Activated CD4-positive, alpha-beta T cell treated with anti-CD3 and anti-CD28 coated beads, Interleukin-2, amount 10 ng/mL, durations not matched to agents 7 days and 5 days (primary cell): ENCODE data around the gene GPR153. TPM values are rescaled to one million over a fixed set of nuclear protein-coding genes. Genes with fewer than 3 reads are reported as not detected.

Experiments used
- CTCF ChIA-PET: fragments of 350-600 bp; sonication (Branson Sonifier 250); formaldehyde crosslinking; loops from one replicate; lab custom pipeline; 2021; ENCODE audit warnings: antibody characterized with exemption; lab: Charles Lee
- POLR2A ChIA-PET: fragments of 350-600 bp; sonication (Branson Sonifier 250); formaldehyde crosslinking; loops from one replicate; lab custom pipeline; 2021; ENCODE audit warnings: antibody characterized with exemption; lab: Charles Lee
- DNase-seq: peaks from one replicate; pipeline ENCODE4 v3.0.0-alpha.2; 2020
- H3K27ac Mint-ChIP-seq: one replicate; pipeline ENCODE4 v1.8.0; 2021; ENCODE audit warnings: mild to moderate bottlenecking, moderate library complexity, mixed read lengths
- H3K27me3 Mint-ChIP-seq: one replicate; pipeline ENCODE4 v1.8.0; 2021; ENCODE audit warnings: mixed read lengths
- H3K36me3 Mint-ChIP-seq: one replicate; pipeline ENCODE4 v1.8.0; 2021; ENCODE audit warnings: low read depth, mixed read lengths
- H3K4me1 Mint-ChIP-seq: one replicate; pipeline ENCODE4 v1.8.0; 2021; ENCODE audit warnings: mixed read lengths
- H3K4me3 Mint-ChIP-seq: one replicate; pipeline ENCODE4 v1.8.0; 2021; ENCODE audit warnings: mild to moderate bottlenecking, moderate library complexity, mixed read lengths
- H3K9me3 Mint-ChIP-seq: one replicate; pipeline ENCODE4 v1.8.0; 2021; ENCODE audit warnings: mixed read lengths
- total RNA-seq, 2 experiments: library from RNA; stranded (reverse); gene quantifications; one replicate each; pipeline ENCODE4 v1.2.3, GENCODE V29; 2021

The GPR153 gene
- total RNA-seq, 2 experiments from 2014 or later = 0.85 to 0.99 TPM

- no peaks in the 10 kb centered on the region for H3K9me3 Mint-ChIP-seq
- no peak overlapping the region for H3K4me3 Mint-ChIP-seq
- ChIA-PET POLR2A (no interaction called here), CTCF (interaction anchor here (0.8 to 5.2 kb wide), 4 partner anchors 8 to 203 kb away, joined by 3 to 43 read pairs (median 13); partner anchors contain the start of gene ICMT)
- peaks cover 50% of the 10 kb centered on the region for H3K27me3 Mint-ChIP-seq
- H3K36me3 Mint-ChIP-seq = no peaks in the 10 kb centered on the region
- peaks cover 15% of the 10 kb centered on the region for H3K4me1 Mint-ChIP-seq
- no peak for DNase-seq
- H3K27ac Mint-ChIP-seq = no peak overlapping the region
Observed at GRCh38 chr1:6248932-6249738, 11.8 kb downstream of the GPR153 start.

DNA sequence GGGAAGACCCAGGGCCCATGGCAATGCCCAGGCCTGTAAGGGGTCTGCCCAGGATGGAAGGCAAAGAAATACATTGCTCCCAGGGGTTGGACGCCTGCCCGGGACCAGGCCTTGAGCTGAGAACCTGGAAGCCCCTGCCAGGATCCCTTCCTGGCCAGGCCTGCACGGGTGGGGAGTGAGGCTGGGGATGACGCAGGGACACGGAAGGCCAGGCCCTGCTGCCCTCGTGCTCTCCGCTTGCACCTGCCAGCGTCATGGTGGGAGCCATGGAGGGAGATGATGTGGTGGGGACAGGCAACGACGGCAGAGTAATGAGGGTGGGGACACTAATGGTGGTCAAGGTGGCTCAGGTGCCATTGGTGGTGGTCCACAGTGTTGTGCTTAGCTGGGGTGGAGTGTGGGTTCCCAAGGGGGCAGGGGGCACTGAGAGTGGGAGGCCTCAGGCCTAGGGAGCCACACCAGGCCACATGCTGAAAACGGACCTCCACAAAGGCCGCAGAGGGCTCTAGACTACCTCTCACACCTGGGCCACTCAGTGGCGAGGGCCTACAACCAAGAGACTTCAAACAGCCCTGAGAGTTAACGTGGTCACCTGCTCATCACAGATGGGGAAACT is 12.6 kb downstream of the GPR153 start:
- POLR2A ChIA-PET = no interaction called here
- H3K27ac Mint-ChIP-seq = no peak overlapping the region
- peaks cover 59% of the 10 kb centered on the region for H3K27me3 Mint-ChIP-seq

GRCh38 chr1:6247651-6248050 is 13.2 kb downstream of the GPR153 start:
- DNase-seq = no peak
- Mint-ChIP-seq H3K9me3 (no peaks in the 10 kb centered on the region), H3K4me3 (no peak overlapping the region), H3K4me1 (peaks cover 15% of the 10 kb centered on the region), H3K27me3 (peaks cover 61% of the 10 kb centered on the region), H3K27ac (no peak overlapping the region), H3K36me3 (no peaks in the 10 kb centered on the region)
- ChIA-PET POLR2A (no interaction called here), CTCF (interaction anchor here (0.7 to 5.2 kb wide), 16 partner anchors 11 to 243 kb away, joined by 3 to 43 read pairs (median 6); partner anchors contain the start of genes GPR153, ICMT and RNF207)

More for the DNA sequence above, 12.6 kb downstream of the GPR153 start:
- no peak overlapping the region for H3K4me3 Mint-ChIP-seq
- no peak for DNase-seq
- H3K4me1 Mint-ChIP-seq = peaks cover 15% of the 10 kb centered on the region
- H3K36me3 Mint-ChIP-seq = no peaks in the 10 kb centered on the region
- CTCF ChIA-PET = interaction anchor here (1.0 to 5.2 kb wide), 9 partner anchors 12 to 242 kb away, joined by 3 to 43 read pairs (median 15); partner anchors contain the start of genes ICMT and RNF207
- H3K9me3 Mint-ChIP-seq = no peaks in the 10 kb centered on the region

- Mint-ChIP-seq H3K36me3 (no peaks in the 10 kb centered on the region), H3K27ac (no peak overlapping the region), H3K9me3 (no peaks in the 10 kb centered on the region), H3K27me3 (peaks cover 59% of the 10 kb centered on the region), H3K4me3 (peak overlapping the region; percentile 25), H3K4me1 (peaks cover 15% of the 10 kb centered on the region)
- POLR2A ChIA-PET = no interaction called here
- DNase-seq = peak; percentile 83
- CTCF ChIA-PET = interaction anchor here (0.6 to 5.2 kb wide), 42 partner anchors 10 to 234 kb away, joined by 3 to 43 read pairs (median 4); partner anchors contain the start of genes GPR153, HES2, ICMT and RNF207
Observed at GRCh38 chr1:6246497-6247467, 14.1 kb downstream of the GPR153 start.

- H3K4me3 Mint-ChIP-seq = peak overlapping the region; percentile 25
- CTCF ChIA-PET = interaction anchor here (0.7 to 5.2 kb wide), 36 partner anchors 9 to 1064 kb away, joined by 3 to 43 read pairs (median 5); partner anchors contain the start of genes HES2, ICMT, RNF207 and RPL22
- POLR2A ChIA-PET = no interaction called here
- peak overlapping the region; percentile 9 for H3K27ac Mint-ChIP-seq
- H3K4me1 Mint-ChIP-seq = peaks cover 22% of the 10 kb centered on the region
- no peaks in the 10 kb centered on the region for H3K9me3 Mint-ChIP-seq
- DNase-seq = peak; percentile 63
- peaks cover 62% of the 10 kb centered on the region for H3K27me3 Mint-ChIP-seq
- no peaks in the 10 kb centered on the region for H3K36me3 Mint-ChIP-seq
Observed at GRCh38 chr1:6245869-6246496, 14.9 kb downstream of the GPR153 start.

DNA sequence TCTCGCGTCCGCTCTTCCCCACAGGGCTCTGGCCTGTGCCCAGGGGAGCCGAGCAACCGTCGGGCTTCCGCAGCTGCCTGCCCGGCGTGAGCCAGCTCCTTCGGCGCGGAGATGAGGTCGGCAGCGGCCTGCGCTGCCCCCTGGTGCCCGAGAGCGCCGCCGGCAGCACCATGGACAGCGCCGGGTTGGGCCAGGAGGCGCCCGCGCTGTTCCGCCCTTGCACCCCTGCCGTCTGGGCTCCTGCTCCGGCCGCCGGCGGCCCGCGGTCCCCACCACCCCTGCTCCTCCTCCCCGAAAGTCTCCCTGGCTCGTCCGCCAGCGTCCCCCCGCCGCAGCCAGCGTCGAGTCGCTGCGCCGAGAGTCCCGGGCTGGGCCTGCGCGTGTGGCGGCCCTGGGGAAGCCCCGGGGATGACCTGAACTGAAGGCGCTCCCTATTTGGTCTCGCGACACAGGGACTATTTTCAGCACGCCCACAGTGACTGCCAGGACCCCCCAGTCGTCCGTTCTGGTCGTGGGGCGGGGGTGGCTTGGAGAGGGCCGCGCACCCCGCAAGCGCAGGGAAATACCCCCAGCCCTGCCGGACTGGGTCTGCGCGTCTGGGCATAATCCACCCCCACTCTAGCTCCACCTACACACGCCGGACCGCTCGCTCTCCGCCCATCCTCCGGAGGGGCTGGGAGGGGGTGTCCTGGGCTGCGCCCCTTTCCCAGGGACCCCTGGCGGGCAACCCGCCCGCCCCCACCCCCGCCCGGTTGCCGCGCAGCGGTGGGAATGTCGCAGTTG is 15.6 kb downstream of the GPR153 start:
- Mint-ChIP-seq H3K27me3 (peaks cover 61% of the 10 kb centered on the region), H3K4me1 (peaks cover 22% of the 10 kb centered on the region), H3K36me3 (no peaks in the 10 kb centered on the region), H3K9me3 (no peaks in the 10 kb centered on the region), H3K4me3 (no peak overlapping the region), H3K27ac (no peak overlapping the region)
- CTCF ChIA-PET = interaction anchor here (0.6 to 5.2 kb wide), 31 partner anchors 9 to 1064 kb away, joined by 3 to 43 read pairs (median 5); partner anchors contain the start of genes HES2, ICMT, PLEKHG5 and RNF207
- peak; percentile 79 for DNase-seq
- POLR2A ChIA-PET = no interaction called here

DNA sequence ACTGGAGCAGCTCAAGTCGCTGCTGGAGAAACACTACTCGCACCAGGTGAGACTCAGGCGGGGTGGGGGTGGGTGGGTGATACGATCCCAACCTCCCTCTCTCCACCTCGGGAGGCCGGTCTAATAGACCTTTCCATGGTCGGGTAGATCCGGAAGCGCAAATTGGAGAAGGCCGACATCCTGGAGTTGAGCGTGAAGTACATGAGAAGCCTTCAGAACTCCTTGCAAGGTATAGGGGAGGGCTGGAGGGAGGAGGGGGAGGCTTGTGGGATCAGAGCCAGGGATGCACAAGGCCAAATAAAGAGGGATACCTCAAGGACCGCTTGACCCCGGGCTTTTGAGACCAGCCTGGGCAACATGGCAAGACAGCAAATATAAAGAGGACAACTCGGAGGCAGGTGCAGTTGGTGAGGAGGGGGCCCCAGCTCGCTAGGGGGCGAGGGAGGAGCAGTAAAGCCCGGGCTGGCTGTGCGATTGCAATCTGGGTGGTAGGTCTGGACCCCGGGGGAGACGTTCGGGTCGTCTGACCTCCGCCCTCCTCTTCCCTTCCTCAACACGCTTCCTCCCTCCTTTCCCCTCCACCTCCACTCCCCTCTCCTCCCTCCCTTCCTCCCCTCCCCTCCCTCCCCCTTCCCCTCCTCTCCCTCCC is 16.4 kb downstream of the GPR153 start:
- DNase-seq = no peak
- CTCF ChIA-PET = interaction anchor here (0.6 to 5.2 kb wide), 14 partner anchors 8 to 247 kb away, joined by 3 to 43 read pairs (median 4); partner anchors contain the start of genes HES2, ICMT, PLEKHG5 and RNF207
- Mint-ChIP-seq H3K9me3 (no peaks in the 10 kb centered on the region), H3K4me3 (no peak overlapping the region), H3K27me3 (peaks cover 63% of the 10 kb centered on the region), H3K4me1 (peaks cover 19% of the 10 kb centered on the region), H3K36me3 (no peaks in the 10 kb centered on the region), H3K27ac (no peak overlapping the region)
- POLR2A ChIA-PET = no interaction called here

DNA sequence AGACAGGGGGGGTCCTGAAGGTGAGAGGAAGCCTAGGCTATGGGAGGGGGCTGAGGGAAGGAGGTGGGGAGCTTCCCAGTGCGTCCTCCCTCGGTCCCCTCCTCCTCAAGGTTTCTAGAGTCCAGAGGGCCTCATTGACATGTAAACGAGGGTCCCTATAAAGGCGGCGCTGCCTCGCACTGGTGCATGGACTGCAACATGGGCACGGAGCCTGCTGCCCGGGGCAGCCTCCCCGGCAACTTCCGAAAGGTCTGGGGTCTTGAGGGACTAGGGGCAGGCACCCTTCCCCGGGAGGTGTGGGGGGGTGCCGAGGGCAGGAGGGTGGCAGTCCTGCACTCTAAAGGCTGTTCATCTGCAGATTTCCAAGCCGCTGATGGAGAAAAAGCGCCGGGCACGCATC is 16.9 kb downstream of the GPR153 start, which contains the start of gene HES3:
Gene HES3 (plus strand): TSS at position 187 of the 400 bp plus-strand sequence. CDS start 187 bp downstream, at position 374.
- Mint-ChIP-seq H3K9me3 (no peaks in the 10 kb centered on the region), H3K4me3 (no peak within 1 kb of the TSS), H3K27me3 (peaks cover 68% of the 10 kb centered on the region), H3K36me3 (no peaks in the 10 kb centered on the region), H3K4me1 (peaks cover 23% of the 10 kb centered on the region), H3K27ac (no peak within 1 kb of the TSS)
- ChIA-PET CTCF (interaction anchor here (0.9 to 5.2 kb wide), 7 partner anchors 7 to 179 kb away, joined by 3 to 43 read pairs (median 3); partner anchors contain the start of genes ICMT and RNF207), POLR2A (no interaction called here)
- no peak for DNase-seq

DNA sequence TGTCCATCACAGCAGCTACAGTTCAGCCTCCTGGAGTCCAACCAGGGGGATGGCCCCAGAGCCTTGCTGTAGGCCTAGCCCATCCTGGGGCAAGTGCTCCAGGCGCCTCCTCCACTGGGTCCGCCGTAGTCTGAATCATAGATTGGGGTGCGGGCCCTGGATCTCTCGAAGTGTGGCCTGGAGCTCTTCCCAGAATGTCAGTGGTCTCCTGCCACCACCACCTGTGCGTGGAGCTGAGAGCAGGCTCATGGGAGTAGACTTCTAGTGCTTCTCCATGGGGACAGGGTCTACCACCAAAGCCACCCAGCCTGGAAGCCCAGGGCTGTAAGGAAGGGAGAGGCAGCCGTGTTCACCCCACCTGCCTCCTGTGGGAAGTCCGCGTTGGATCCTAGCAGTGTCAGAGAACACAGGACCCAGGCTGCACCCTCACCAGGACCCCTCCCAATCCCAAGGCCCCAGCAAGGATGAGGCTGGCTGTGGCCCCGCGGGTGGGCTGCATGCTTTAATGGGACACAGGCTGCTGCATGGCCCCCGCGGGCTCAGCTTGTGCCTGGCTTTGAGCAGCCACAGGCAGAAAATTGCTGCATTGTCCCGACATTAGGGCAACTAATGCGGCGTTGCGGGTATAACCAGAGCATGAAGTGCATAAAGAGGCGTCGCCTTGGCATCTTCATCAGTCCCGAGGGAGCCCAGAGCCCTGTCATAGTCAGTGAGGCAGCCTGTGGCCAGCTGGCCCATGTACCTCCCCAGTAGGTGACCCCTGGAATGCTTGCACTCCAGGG is 17.7 kb downstream of the GPR153 start:
- no peaks in the 10 kb centered on the region for H3K36me3 Mint-ChIP-seq
- H3K4me1 Mint-ChIP-seq = peaks cover 24% of the 10 kb centered on the region
- peaks cover 64% of the 10 kb centered on the region for H3K27me3 Mint-ChIP-seq
- no peak overlapping the region for H3K4me3 Mint-ChIP-seq
- ChIA-PET CTCF (interaction anchor here (0.7 to 1.7 kb wide), 3 partner anchors 35 to 162 kb away, joined by 3 read pairs; no protein-coding TSS in a partner anchor), POLR2A (interaction anchor here (0.5 kb wide), 1 partner anchor 59 kb away, joined by 3 read pairs; no protein-coding TSS in a partner anchor)
- no peak for DNase-seq
- H3K9me3 Mint-ChIP-seq = no peaks in the 10 kb centered on the region
- H3K27ac Mint-ChIP-seq = no peak overlapping the region
